Mesenchymal stem cell (in vitro differentiated cells and primary cell): Measurements from ENCODE around the gene EOMES.

Experiments used
- DNase-seq: peaks from one replicate; pipeline ENCODE4 v3.0.0-alpha.2; 2013
- H2AFZ ChIP-seq: one replicate; pipeline ENCODE4 v1.6.1; 2013; ENCODE audit warnings: low read depth, mild to moderate bottlenecking, control low read depth, inconsistent platforms, low read length, moderate library complexity
- H2AK5ac ChIP-seq: 2 replicates; pipeline ENCODE4 v1.6.1; 2013; ENCODE audit warnings: low read length, moderate library complexity, mild to moderate bottlenecking, inconsistent platforms; ENCODE audit not compliant: severe bottlenecking
- H2BK120ac ChIP-seq: one replicate; pipeline ENCODE4 v1.6.1; 2013; ENCODE audit warnings: low read depth, mild to moderate bottlenecking, inconsistent platforms, low read length, moderate library complexity
- H2BK12ac ChIP-seq, 2 experiments: one replicate each; pipeline ENCODE4 v1.6.1; 2013; ENCODE audit warnings: inconsistent platforms in 2 of 2, low read length in 2 of 2, mild to moderate bottlenecking in 2 of 2, moderate library complexity in 2 of 2, control low read depth in 1 of 2
- H2BK15ac ChIP-seq: one replicate; pipeline ENCODE4 v1.6.1; 2013; ENCODE audit warnings: mild to moderate bottlenecking, low read depth, inconsistent platforms; ENCODE audit not compliant: poor library complexity, severe bottlenecking
- H2BK5ac ChIP-seq: 2 replicates; pipeline ENCODE4 v1.6.1; 2013; ENCODE audit warnings: low read depth, mild to moderate bottlenecking, low read length, control low read depth, inconsistent platforms; ENCODE audit not compliant: poor library complexity, severe bottlenecking
- H3K14ac ChIP-seq, 2 experiments: one replicate each; pipeline ENCODE4 v1.6.1; 2013; ENCODE audit warnings: inconsistent platforms in 2 of 2, low read length in 2 of 2, control low read depth in 1 of 2, mild to moderate bottlenecking in 1 of 2, moderate library complexity in 1 of 2
- H3K18ac ChIP-seq, 2 experiments: one replicate each; pipeline ENCODE4 v1.6.1; 2013; ENCODE audit warnings: inconsistent platforms in 2 of 2, low read length in 2 of 2, control low read depth in 1 of 2, low read depth in 1 of 2, mild to moderate bottlenecking in 1 of 2
- H3K23ac ChIP-seq, 2 experiments: one replicate each; pipeline ENCODE4 v1.6.1; 2013; ENCODE audit warnings: inconsistent platforms in 2 of 2, low read length in 2 of 2, mild to moderate bottlenecking in 2 of 2, moderate library complexity in 2 of 2, control low read depth in 1 of 2
- H3K27ac ChIP-seq: 2 replicates; pipeline ENCODE4 v1.5.1; 2013; ENCODE audit warnings: mild to moderate bottlenecking, moderate library complexity, low read length, control low read depth, inconsistent platforms; ENCODE audit not compliant: poor library complexity, severe bottlenecking
- H3K27me3 ChIP-seq, 2 experiments: 2 replicates each; pipeline versions ENCODE4 v1.6.1 to v1.7.0; 2013; ENCODE audit warnings: low read length in 2 of 2, mild to moderate bottlenecking in 2 of 2, moderate library complexity in 2 of 2, control low read depth in 1 of 2, inconsistent platforms in 1 of 2; ENCODE audit not compliant: control insufficient read depth in 1 of 2, insufficient read depth in 1 of 2
- H3K36me3 ChIP-seq, 2 experiments: 2 replicates each; pipeline versions ENCODE4 v1.6.1 to v1.7.0; 2013; ENCODE audit warnings: low read length in 2 of 2, control low read depth in 1 of 2, inconsistent platforms in 1 of 2, low read depth in 1 of 2, mild to moderate bottlenecking in 1 of 2; ENCODE audit not compliant: insufficient read depth in 2 of 2, control insufficient read depth in 1 of 2
- H3K4ac ChIP-seq, 2 experiments: one replicate each; pipeline ENCODE4 v1.6.1; 2013; ENCODE audit warnings: inconsistent platforms in 2 of 2, low read length in 2 of 2, mild to moderate bottlenecking in 2 of 2, moderate library complexity in 2 of 2, control low read depth in 1 of 2, low read depth in 1 of 2
- H3K4me1 ChIP-seq: 2 replicates; pipeline ENCODE4 v1.6.1; 2013; ENCODE audit warnings: low read depth, low read length, control low read depth; ENCODE audit not compliant: control insufficient read depth, insufficient read depth
- H3K4me2 ChIP-seq: 2 replicates; pipeline ENCODE4 v1.6.1; 2013; ENCODE audit warnings: low read length, mild to moderate bottlenecking, inconsistent platforms; ENCODE audit not compliant: poor library complexity, severe bottlenecking
- H3K4me3 ChIP-seq, 2 experiments: 2 replicates each; pipeline versions ENCODE4 v1.5.1 to v1.7.0; 2013; ENCODE audit warnings: low read length in 2 of 2, mild to moderate bottlenecking in 2 of 2, control low read depth in 1 of 2, low read depth in 1 of 2; ENCODE audit not compliant: insufficient read depth in 1 of 2
- H3K79me1 ChIP-seq: replicated peaks from 2 replicates; pipeline ENCODE4 v1.6.1; 2013; ENCODE audit warnings: mild to moderate bottlenecking, control low read depth, low read length, inconsistent platforms; ENCODE audit not compliant: poor library complexity, severe bottlenecking
- H3K9ac ChIP-seq: 2 replicates; pipeline ENCODE4 v1.7.0; 2013; ENCODE audit warnings: mild to moderate bottlenecking, low read length, moderate library complexity
- H3K9me3 ChIP-seq: 2 replicates; pipeline ENCODE4 v1.7.0; 2013; ENCODE audit warnings: mild to moderate bottlenecking, low read length; ENCODE audit not compliant: control insufficient read depth
- H4K8ac ChIP-seq: one replicate; pipeline ENCODE4 v1.6.1; 2013; ENCODE audit warnings: inconsistent platforms, mild to moderate bottlenecking, low read length, moderate library complexity
- H4K91ac ChIP-seq: one replicate; pipeline ENCODE4 v1.6.1; 2013; ENCODE audit warnings: mild to moderate bottlenecking, low read length, inconsistent platforms
- WGBS: methylation state at CpG from one replicate; pipeline ENCODE4 v1.1.7; 2013; ENCODE audit warnings: mixed read lengths; 5-methylcytosine and 5-hydroxymethylcytosine counted together

Gene EOMES

DNA sequence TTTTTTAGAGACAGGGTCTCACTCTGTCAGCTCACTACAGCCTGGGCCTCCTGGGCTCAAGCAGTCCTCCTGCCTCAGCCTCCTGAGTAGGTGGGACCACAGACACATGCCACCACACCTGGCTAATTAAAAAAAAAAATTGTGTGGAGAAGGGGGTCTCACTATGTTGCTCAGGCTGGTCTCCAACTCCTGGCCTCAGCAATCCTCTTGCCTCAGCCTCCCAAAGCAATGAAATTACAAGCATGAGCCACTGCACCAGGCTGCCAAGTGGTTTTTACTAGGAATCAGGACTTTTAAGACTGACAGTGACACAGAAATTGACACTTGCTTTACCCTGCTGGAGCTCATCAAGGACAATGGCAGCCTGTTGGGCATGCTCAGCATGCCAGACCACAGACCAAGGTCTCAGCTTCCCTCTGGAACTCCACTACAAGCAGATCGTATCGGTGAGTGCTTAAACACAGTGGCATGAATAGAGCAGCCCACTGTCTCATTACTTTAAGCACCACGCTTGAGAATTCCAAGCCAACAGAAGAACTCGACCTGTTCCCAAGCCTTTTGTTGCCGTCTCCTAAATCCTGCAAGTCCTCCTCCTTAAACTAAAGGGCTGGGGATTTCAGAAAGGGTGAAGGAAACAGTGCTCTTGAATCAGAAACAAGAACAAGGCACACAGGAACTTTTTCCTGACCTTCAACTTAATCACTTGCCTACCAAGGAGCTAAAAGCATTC lies 41.4 kb downstream of the EOMES start:
- Histone ChIP-seq H2BK5ac (peak overlapping the region; percentile 25), H2BK120ac (no peak overlapping the region), H3K4me2 (no peak overlapping the region), H3K4me1 (peaks cover 2% of the 10 kb centered on the region), H3K36me3 (no peaks in the 10 kb centered on the region), H3K23ac (no peak overlapping the region), H3K9ac (peak overlapping the region; percentile 74), H4K8ac (peak overlapping the region; percentile 59), H2AFZ (no peak overlapping the region), H2BK12ac (peak overlapping the region in 1 of 2 experiments; percentile 28), H2BK15ac (no peak overlapping the region), H3K14ac (no peak overlapping the region), H3K27ac (no peak overlapping the region), H3K18ac (peak overlapping the region in 1 of 2 experiments; percentile 53), H3K27me3 (no peaks in the 10 kb centered on the region), H3K79me1 (no peaks in the 10 kb centered on the region), H3K4me3 (no peak overlapping the region), H3K9me3 (no peaks in the 10 kb centered on the region), H3K4ac (peak overlapping the region in 1 of 2 experiments; percentile 0), H2AK5ac (no peak overlapping the region), H4K91ac (no peak overlapping the region)
- DNase-seq: no peak
- WGBS: 61% methylated on average over 4 of the region's 5 CpGs

DNA sequence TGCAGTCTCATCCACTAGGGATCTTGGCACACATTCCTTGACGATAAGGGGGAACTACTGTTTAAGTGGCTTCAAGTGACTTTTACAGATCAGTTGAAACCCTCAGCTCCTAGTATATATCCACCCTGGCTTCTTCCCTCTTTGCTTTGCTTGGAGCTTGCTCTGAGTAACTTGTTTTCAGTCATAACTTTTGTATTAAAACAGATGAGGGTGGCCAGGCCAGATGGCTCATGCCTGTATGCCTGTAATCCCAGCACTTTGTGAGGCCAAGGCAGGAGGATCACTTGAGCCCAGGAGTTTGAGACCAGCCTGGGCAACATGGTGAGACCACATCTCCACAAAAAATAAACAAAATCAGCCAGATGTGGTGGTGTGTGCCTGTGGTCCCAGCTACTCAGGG lies 42.4 kb downstream of the EOMES start:
- Histone ChIP-seq H2AFZ (no peak overlapping the region), H3K9me3 (no peaks in the 10 kb centered on the region), H3K4me1 (peaks cover 2% of the 10 kb centered on the region), H3K27me3 (no peaks in the 10 kb centered on the region), H3K14ac (no peak overlapping the region), H3K23ac (no peak overlapping the region), H4K91ac (no peak overlapping the region), H3K18ac (no peak overlapping the region), H3K4ac (no peak overlapping the region), H4K8ac (peak overlapping the region; percentile 7), H3K4me2 (no peak overlapping the region), H2BK5ac (no peak overlapping the region), H3K4me3 (no peak overlapping the region), H3K9ac (peak overlapping the region; percentile 74), H3K27ac (no peak overlapping the region), H2AK5ac (no peak overlapping the region), H3K79me1 (no peaks in the 10 kb centered on the region), H3K36me3 (no peaks in the 10 kb centered on the region), H2BK15ac (no peak overlapping the region), H2BK12ac (no peak overlapping the region), H2BK120ac (no peak overlapping the region)
- WGBS: 100% methylated on average over 1 of the region's 1 CpG
- DNase-seq: no peak

DNA sequence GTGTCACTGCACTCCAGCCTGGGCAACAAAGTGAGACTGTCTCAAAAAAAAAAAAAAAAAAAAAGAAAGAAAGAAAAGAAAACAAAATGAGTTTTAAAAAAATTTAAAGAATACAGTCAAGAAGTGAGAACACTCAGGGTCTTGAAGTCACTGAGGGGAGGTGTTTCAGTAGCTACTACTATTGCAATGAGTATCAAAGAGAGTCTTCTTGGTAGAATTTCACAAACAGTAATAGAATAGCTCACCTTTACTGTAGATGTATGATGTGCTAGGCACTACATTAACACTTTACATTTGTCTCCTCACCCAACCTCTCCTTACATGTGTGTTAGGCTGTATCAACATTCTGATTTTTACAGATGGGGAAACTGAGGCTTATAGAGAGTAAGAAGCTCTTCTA lies 43.9 kb downstream of the EOMES start:
- Histone ChIP-seq H2AFZ (no peak overlapping the region), H3K4ac (no peak overlapping the region), H4K91ac (no peak overlapping the region), H3K27me3 (no peaks in the 10 kb centered on the region), H3K4me2 (no peak overlapping the region), H2BK5ac (no peak overlapping the region), H2BK15ac (no peak overlapping the region), H3K18ac (no peak overlapping the region), H2BK120ac (no peak overlapping the region), H3K9me3 (no peaks in the 10 kb centered on the region), H3K4me1 (peaks cover 2% of the 10 kb centered on the region), H4K8ac (no peak overlapping the region), H3K27ac (no peak overlapping the region), H3K23ac (no peak overlapping the region), H2BK12ac (no peak overlapping the region), H2AK5ac (no peak overlapping the region), H3K36me3 (no peaks in the 10 kb centered on the region), H3K9ac (peak overlapping the region; percentile 67), H3K79me1 (no peaks in the 10 kb centered on the region), H3K14ac (no peak overlapping the region), H3K4me3 (no peak overlapping the region)
- no peak for DNase-seq

- WGBS: 100% methylated on average over 1 of the region's 3 CpGs
- no peaks in the 10 kb centered on the region for H3K9me3 ChIP-seq
- no peaks in the 10 kb centered on the region for H3K27me3 ChIP-seq
- H2AFZ ChIP-seq: no peak overlapping the region
- no peak overlapping the region for H3K18ac ChIP-seq
- H3K4me2 ChIP-seq: no peak overlapping the region
- no peak overlapping the region for H3K23ac ChIP-seq
- H2BK5ac ChIP-seq: no peak overlapping the region
- no peaks in the 10 kb centered on the region for H3K36me3 ChIP-seq
- H2AK5ac ChIP-seq: no peak overlapping the region
- DNase-seq: peak; percentile 30
- H3K4me3 ChIP-seq: no peak overlapping the region
- H4K91ac ChIP-seq: no peak overlapping the region
- H3K9ac ChIP-seq: peak overlapping the region; percentile 86
- H3K79me1 ChIP-seq: no peaks in the 10 kb centered on the region
- peaks cover 2% of the 10 kb centered on the region for H3K4me1 ChIP-seq
- no peak overlapping the region for H2BK120ac ChIP-seq
- H3K14ac ChIP-seq: no peak overlapping the region
- no peak overlapping the region for H2BK12ac ChIP-seq
- H2BK15ac ChIP-seq: no peak overlapping the region
- peak overlapping the region; percentile 15 for H3K27ac ChIP-seq
- no peak overlapping the region for H3K4ac ChIP-seq
- H4K8ac ChIP-seq: no peak overlapping the region
Measured at GRCh38 chr3:27677565-27677964, 44.6 kb downstream of the EOMES start.
